ENCODE results near the gene ZSWIM8. TPM values are rescaled to one million over a fixed set of nuclear protein-coding genes. Genes with fewer than 3 reads are reported as not detected.
A peak's percentile ranks its signal among the peaks of the same experiment; 100 is the strongest.

The ZSWIM8 gene
- total RNA-seq, 6 experiments from 2014 or later, result 52.2 to 107 (median 77.5) TPM

- peak; percentile 95 to 98 (median 97) for DNase-seq
- Histone ChIP-seq H3K9me3 (no peaks in the 10 kb centered on the region), H3K4me1 (peaks cover 0 to 23% (median 9%) of the 10 kb centered on the region in 4 donors), H3K4me3 (peak within 1 kb of the TSS; percentile 83 to 91 (median 86)), H3K27me3 (no peaks in the 10 kb centered on the region), H3K36me3 (peaks cover 0 to 24% (median 14%) of the 10 kb centered on the region in 4 donors), H3K27ac (peak within 1 kb of the TSS; percentile 86 to 90 (median 87))
- intact Hi-C loops (cut with DNase I), result no loop called here
- TF ChIP-seq POLR2A (IDR thresholded peaks at IDR 0.05) (peak; percentile 82), CTCF (IDR thresholded peaks at IDR 0.05) (no peak)
- 0% methylated on average over 25 of the region's 36 CpGs for whole genome bisulfite sequencing (ENCODE audit: insufficient coverage, low coverage, low lambda C conversion rate, missing lambda C conversion rate)
- ATAC-seq, result peak; percentile 95 to 98 (median 96)
Observed at GRCh38 chr10:73743905-73744663, 41.3 kb upstream of the ZSWIM8 start, which contains the start of gene SEC24C. Gene SEC24C, plus strand, starts transcription at chr10:73744372. Its CDS starts 2,461 bp downstream, at chr10:73746833.

DNA sequence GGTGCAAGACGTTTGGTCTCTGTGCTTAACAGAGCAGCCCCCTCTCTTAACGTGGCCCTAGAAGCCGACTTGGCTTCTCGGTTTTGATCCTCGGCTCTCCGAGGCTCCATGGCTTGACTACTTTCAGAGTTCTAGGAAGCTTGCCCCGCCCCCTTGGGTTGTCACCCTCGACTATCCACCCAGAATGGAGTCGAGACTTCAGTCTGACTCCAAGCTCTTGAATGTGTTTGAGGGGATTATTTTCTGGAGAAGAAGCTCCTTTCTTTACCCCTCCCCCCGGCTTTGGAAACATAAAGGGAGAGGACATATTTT lies 40.8 kb upstream of the ZSWIM8 start:
- Histone ChIP-seq H3K9me3 (no peaks in the 10 kb centered on the region), H3K36me3 (peaks cover 0 to 29% (median 16%) of the 10 kb centered on the region in 4 donors), H3K4me1 (peaks cover 0 to 26% (median 11%) of the 10 kb centered on the region in 4 donors), H3K27ac (peak overlapping the region; percentile 86 to 90 (median 87)), H3K27me3 (no peaks in the 10 kb centered on the region), H3K4me3 (peak overlapping the region; percentile 83 to 91 (median 86))
- no peak for TF ChIP-seq CTCF (IDR thresholded peaks at IDR 0.05)
- TF ChIP-seq POLR2A (IDR thresholded peaks at IDR 0.05), result no peak
- peak; percentile 35 to 50 (median 46) for ATAC-seq
- intact Hi-C loops (cut with DNase I), result no loop called here
- 3% methylated on average over 9 of the region's 10 CpGs for WGBS (ENCODE audit: insufficient coverage, low coverage, low lambda C conversion rate, missing lambda C conversion rate)
- peak in 1 of 3 donors; percentile 69 for DNase-seq

DNA sequence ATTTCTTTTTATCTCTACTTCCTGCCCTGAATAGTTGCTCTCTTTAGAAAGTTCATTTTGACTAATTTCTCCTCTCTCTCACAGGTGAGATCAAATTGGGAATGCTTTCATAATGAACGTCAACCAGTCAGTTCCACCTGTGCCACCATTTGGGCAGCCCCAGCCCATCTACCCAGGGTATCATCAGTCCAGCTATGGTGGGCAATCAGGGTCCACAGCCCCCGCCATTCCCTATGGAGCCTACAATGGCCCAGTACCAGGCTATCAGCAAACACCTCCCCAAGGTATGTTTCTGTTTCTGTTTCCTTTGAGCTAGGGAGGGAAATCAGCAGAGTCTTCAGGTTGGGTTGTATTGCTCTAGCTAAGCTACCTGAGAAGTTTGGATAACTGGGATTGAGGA lies 38.7 kb upstream of the ZSWIM8 start:
- H3K4me1 ChIP-seq, result peaks cover 0 to 45% (median 21%) of the 10 kb centered on the region in 4 donors
- no peak for ATAC-seq
- H3K27ac ChIP-seq, result no peak overlapping the region
- no CpG with 5 or more reads among the region's 2 CpGs for WGBS (ENCODE audit: insufficient coverage, low coverage, low lambda C conversion rate, missing lambda C conversion rate)
- peaks cover 0 to 38% (median 23%) of the 10 kb centered on the region in 4 donors for H3K36me3 ChIP-seq
- TF ChIP-seq CTCF (IDR thresholded peaks at IDR 0.05) (no peak), POLR2A (IDR thresholded peaks at IDR 0.05) (no peak)
- no peaks in the 10 kb centered on the region for H3K27me3 ChIP-seq
- no peak for DNase-seq
- no peak overlapping the region for H3K4me3 ChIP-seq
- H3K9me3 ChIP-seq, result no peaks in the 10 kb centered on the region
- intact Hi-C loops (cut with DNase I), result no loop called here

DNA sequence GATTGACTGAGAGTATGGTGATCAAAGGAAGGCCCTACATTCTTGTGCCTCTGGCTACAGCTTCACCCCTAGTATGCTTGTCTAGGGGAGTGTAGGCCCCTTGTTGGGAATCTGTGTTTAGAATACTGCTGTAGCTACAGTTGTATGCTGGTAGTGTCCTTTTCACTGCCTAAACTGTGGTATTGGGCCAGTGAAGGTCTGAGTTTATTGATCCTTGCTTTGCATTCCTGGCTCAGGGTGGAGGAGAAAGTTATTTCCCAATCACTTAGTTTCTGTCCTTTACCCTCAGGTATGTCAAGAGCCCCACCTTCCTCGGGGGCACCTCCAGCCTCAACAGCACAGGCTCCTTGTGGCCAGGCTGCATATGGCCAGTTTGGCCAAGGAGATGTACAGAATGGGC lies 34.6 kb upstream of the ZSWIM8 start:
- H3K9me3 ChIP-seq, result no peaks in the 10 kb centered on the region
- DNase-seq (no peak), ATAC-seq (peak; percentile 81 to 93 (median 86))
- H3K4me3 ChIP-seq, result no peak overlapping the region
- WGBS (ENCODE audit: insufficient coverage, low coverage, low lambda C conversion rate, missing lambda C conversion rate), result no CpG with 5 or more reads among the region's 1 CpG
- H3K27me3 ChIP-seq, result no peaks in the 10 kb centered on the region
- peaks cover 0 to 71% (median 43%) of the 10 kb centered on the region in 4 donors for H3K36me3 ChIP-seq
- H3K4me1 ChIP-seq, result peaks cover 0 to 28% (median 14%) of the 10 kb centered on the region in 4 donors
- intact Hi-C loops (cut with DNase I), result no loop called here
- no peak overlapping the region for H3K27ac ChIP-seq
- TF ChIP-seq POLR2A (IDR thresholded peaks at IDR 0.05) (no peak), CTCF (IDR thresholded peaks at IDR 0.05) (no peak)
